ENCODE data around the gene TTC38. TPM values are rescaled to one million over a fixed set of nuclear protein-coding genes. Genes with fewer than 3 reads are reported as not detected.
A peak's percentile ranks its signal among the peaks of the same experiment; 100 is the strongest.

TTC38 gene
- total RNA-seq, 1 experiment from 2014 or later, result 31.5 TPM

DNA sequence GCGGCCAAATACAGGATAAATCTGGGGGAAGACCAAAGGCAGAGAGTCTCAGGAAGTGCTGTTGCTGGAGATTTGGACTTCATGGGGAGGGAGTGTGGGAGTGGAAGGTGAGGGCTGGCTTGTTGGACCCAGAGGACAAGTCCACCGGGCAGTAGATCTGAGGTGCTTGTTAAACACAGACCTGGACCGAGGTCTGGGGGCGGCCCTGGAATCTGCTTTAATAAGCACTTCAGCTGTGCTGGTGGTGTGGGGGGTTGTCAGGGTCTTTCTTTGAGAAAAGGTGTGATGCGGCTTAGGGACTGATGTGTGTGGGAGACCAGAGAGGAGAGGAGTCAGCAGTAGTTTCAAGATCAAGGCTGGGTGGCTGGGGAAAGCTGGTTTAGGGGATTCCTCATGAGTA, 72.1 kb downstream of the TTC38 start:
- H3K9me3 Mint-ChIP-seq, result no peaks in the 10 kb centered on the region; a peak in 2 of 5 replicates
- H3K79me2 ChIP-seq (ENCODE audit: insufficient read depth, low read length), result peaks cover 3% of the 10 kb centered on the region; the same call in 1 of the 2 replicates

More for the DNA sequence above, 72.1 kb downstream of the TTC38 start:
- H3K9me3 ChIP-seq (ENCODE audit: control insufficient read depth, low read depth, low read length), result no peaks in the 10 kb centered on the region
- no peak overlapping the region for H4K91ac ChIP-seq (ENCODE audit: insufficient read length, low read depth, low read length)
- no peak overlapping the region for H3K14ac ChIP-seq (ENCODE audit: insufficient read depth, low read length)
- H2AFZ ChIP-seq (ENCODE audit: low read length), result no peak overlapping the region
- WGBS (ENCODE audit: extremely low coverage, insufficient read length, low lambda C conversion rate), result no CpG with 5 or more reads among the region's 5 CpGs
- H3K23me2 ChIP-seq (ENCODE audit: insufficient read length, low read depth, low read length, poor library complexity, severe bottlenecking), result peaks cover 8% of the 10 kb centered on the region
- H3K4me1 ChIP-seq (ENCODE audit: insufficient read depth, low read length), result no peaks in the 10 kb centered on the region; the same call in 1 of the 2 replicates
- H3K27me3 ChIP-seq (ENCODE audit: insufficient read depth, low read length), result no peaks in the 10 kb centered on the region
- no peak overlapping the region for H2BK120ac ChIP-seq (ENCODE audit: low read depth, low read length, poor library complexity, severe bottlenecking)
- no peak overlapping the region for H3K27ac ChIP-seq (ENCODE audit: insufficient read length, low read depth, low read length)
- H4K20me1 ChIP-seq (ENCODE audit: control insufficient read depth, insufficient read depth, insufficient read length), result peaks cover 3% of the 10 kb centered on the region
- peaks cover 5% of the 10 kb centered on the region for H3K79me1 ChIP-seq (ENCODE audit: insufficient read depth, low read depth, low read length, poor library complexity, severe bottlenecking)
- Mint-ChIP-seq H3K4me3 (no peak overlapping the region), H3K27me3 (ENCODE audit: low read depth) (no peaks in the 10 kb centered on the region), H3K4me1 (peaks cover 10 to 11% of the 10 kb centered on the region in 2 experiments), H3K36me3 (ENCODE audit: insufficient read depth in 1 of 3, low read depth in 3 of 3) (peaks cover 46 to 82% (median 67%) of the 10 kb centered on the region in 3 experiments), H3K27ac (peak overlapping the region in 1 of 3 experiments; percentile 63; a peak in 3 of 7 replicates)
- no peak overlapping the region for H3K4ac ChIP-seq (ENCODE audit: low read depth, low read length)
- H3K4me2 ChIP-seq (ENCODE audit: insufficient read depth, insufficient read length, low read length), result no peak overlapping the region
- no peak overlapping the region for H4K5ac ChIP-seq (ENCODE audit: insufficient read length, low read depth, low read length)
- no peak overlapping the region for H3K56ac ChIP-seq (ENCODE audit: insufficient read length, low read depth, low read length)
- no peak overlapping the region for H2BK15ac ChIP-seq (ENCODE audit: low read depth, low read length)
- no peak overlapping the region for H2BK12ac ChIP-seq (ENCODE audit: insufficient read length, low read depth, low read length)
- TF ChIP-seq, protein P1, sequence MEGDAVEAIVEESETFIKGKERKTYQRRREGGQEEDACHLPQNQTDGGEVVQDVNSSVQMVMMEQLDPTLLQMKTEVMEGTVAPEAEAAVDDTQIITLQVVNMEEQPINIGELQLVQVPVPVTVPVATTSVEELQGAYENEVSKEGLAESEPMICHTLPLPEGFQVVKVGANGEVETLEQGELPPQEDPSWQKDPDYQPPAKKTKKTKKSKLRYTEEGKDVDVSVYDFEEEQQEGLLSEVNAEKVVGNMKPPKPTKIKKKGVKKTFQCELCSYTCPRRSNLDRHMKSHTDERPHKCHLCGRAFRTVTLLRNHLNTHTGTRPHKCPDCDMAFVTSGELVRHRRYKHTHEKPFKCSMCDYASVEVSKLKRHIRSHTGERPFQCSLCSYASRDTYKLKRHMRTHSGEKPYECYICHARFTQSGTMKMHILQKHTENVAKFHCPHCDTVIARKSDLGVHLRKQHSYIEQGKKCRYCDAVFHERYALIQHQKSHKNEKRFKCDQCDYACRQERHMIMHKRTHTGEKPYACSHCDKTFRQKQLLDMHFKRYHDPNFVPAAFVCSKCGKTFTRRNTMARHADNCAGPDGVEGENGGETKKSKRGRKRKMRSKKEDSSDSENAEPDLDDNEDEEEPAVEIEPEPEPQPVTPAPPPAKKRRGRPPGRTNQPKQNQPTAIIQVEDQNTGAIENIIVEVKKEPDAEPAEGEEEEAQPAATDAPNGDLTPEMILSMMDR (conservative IDR thresholded peaks at IDR 0.05), result no peak
- H2BK20ac ChIP-seq (ENCODE audit: low read depth, low read length, poor library complexity, severe bottlenecking), result no peak overlapping the region
- H4K8ac ChIP-seq (replicated peaks; ENCODE audit: insufficient read length, low read depth, low read length), result no peak overlapping the region
- H2BK5ac ChIP-seq (ENCODE audit: insufficient read length, low read length), result no peak overlapping the region
- no peak for DNase-seq
- no peak overlapping the region for H3T11ph ChIP-seq (ENCODE audit: low read length)
- no peak overlapping the region for H2AK5ac ChIP-seq (ENCODE audit: insufficient read length, low read length)
- H3K23ac ChIP-seq (ENCODE audit: insufficient read length, low read depth, low read length), result no peak overlapping the region
- H3K18ac ChIP-seq (ENCODE audit: insufficient read length, low read depth, low read length), result no peak overlapping the region
- H3K9ac ChIP-seq (ENCODE audit: extremely low read depth, insufficient read length, low read length), result no peak overlapping the region

All from H9 (cell line).